Mesendoderm (in vitro differentiated cells): Measurements from ENCODE around the gene CDH10.

Experiments used
- DNase-seq: peaks from one replicate; pipeline ENCODE4 v3.0.0; 2013
- H2AK5ac ChIP-seq: 2 replicates; pipeline ENCODE4 v1.6.1; 2013; ENCODE audit warnings: low read length, inconsistent platforms
- H2BK120ac ChIP-seq: 2 replicates; pipeline ENCODE4 v1.6.1; 2013; ENCODE audit warnings: low read depth, mild to moderate bottlenecking, low read length, moderate library complexity, mixed read lengths
- H2BK15ac ChIP-seq: replicated peaks from 2 replicates; pipeline ENCODE4 v1.6.1; 2013; ENCODE audit warnings: low read depth, mild to moderate bottlenecking, moderate library complexity
- H2BK5ac ChIP-seq: 2 replicates; pipeline ENCODE4 v1.6.1; 2013; ENCODE audit warnings: low read length, inconsistent platforms
- H3K18ac ChIP-seq: 2 replicates; pipeline ENCODE4 v1.6.1; 2013; ENCODE audit warnings: mild to moderate bottlenecking, low read length, mixed read lengths
- H3K23ac ChIP-seq: one replicate; pipeline ENCODE4 v1.6.1; 2013; ENCODE audit warnings: low read length
- H3K27ac ChIP-seq: 2 replicates; pipeline ENCODE4 v1.5.1; 2013; ENCODE audit warnings: low read depth, mild to moderate bottlenecking, inconsistent platforms, low read length, moderate library complexity
- H3K27me3 ChIP-seq: 2 replicates; pipeline ENCODE4 v1.6.1; 2013; ENCODE audit warnings: low read length, control low read depth, mild to moderate bottlenecking, inconsistent platforms; ENCODE audit not compliant: insufficient read depth, poor library complexity
- H3K36me3 ChIP-seq: 2 replicates; pipeline ENCODE4 v1.6.1; 2013; ENCODE audit warnings: low read length, inconsistent platforms; ENCODE audit not compliant: control insufficient read depth, insufficient read depth
- H3K4ac ChIP-seq: one replicate; pipeline ENCODE4 v1.6.1; 2013; ENCODE audit warnings: low read depth, mild to moderate bottlenecking, low read length, moderate library complexity
- H3K4me1 ChIP-seq: 2 replicates; pipeline ENCODE4 v1.6.1; 2013; ENCODE audit warnings: low read depth, low read length, inconsistent platforms; ENCODE audit not compliant: control insufficient read depth
- H3K4me2 ChIP-seq: 2 replicates; pipeline ENCODE4 v1.6.1; 2013; ENCODE audit warnings: low read length
- H3K4me3 ChIP-seq: 2 replicates; pipeline ENCODE4 v1.5.1; 2013; ENCODE audit warnings: mild to moderate bottlenecking, low read length
- H3K56ac ChIP-seq: one replicate; pipeline ENCODE4 v1.6.1; 2013; ENCODE audit warnings: low read length
- H3K79me1 ChIP-seq: 2 replicates; pipeline ENCODE4 v1.6.1; 2013; ENCODE audit warnings: low read length, inconsistent platforms
- H3K79me2 ChIP-seq: 2 replicates; pipeline ENCODE4 v1.6.1; 2013; ENCODE audit warnings: mild to moderate bottlenecking, low read length; ENCODE audit not compliant: control insufficient read depth, insufficient read depth
- H3K9ac ChIP-seq: 2 replicates; pipeline ENCODE4 v1.6.1; 2013; ENCODE audit warnings: low read length, inconsistent platforms
- H4K5ac ChIP-seq: one replicate; pipeline ENCODE4 v1.6.1; 2013; ENCODE audit warnings: low read length
- H4K8ac ChIP-seq: one replicate; pipeline ENCODE4 v1.6.1; 2013; ENCODE audit warnings: low read depth, mild to moderate bottlenecking, control low read depth, low read length, moderate library complexity
- WGBS: extraction: QIAGEN DNeasy Blood & Tissue Kit; methylation state at CpG from one replicate; pipeline ENCODE4 v1.1.7; 2013; ENCODE audit warnings: low lambda C conversion rate, missing lambda C conversion rate; ENCODE audit not compliant: insufficient coverage; ENCODE audit errors: extremely low coverage; 5-methylcytosine and 5-hydroxymethylcytosine counted together

CDH10 gene

GRCh38 chr5:24646915-24647314 is 2.1 kb upstream of the CDH10 start:
- Histone ChIP-seq H3K4me3 (no peak overlapping the region), H3K27ac (no peak overlapping the region), H2BK15ac (no peak overlapping the region), H3K23ac (no peak overlapping the region), H3K36me3 (no peaks in the 10 kb centered on the region), H3K79me2 (no peaks in the 10 kb centered on the region), H3K27me3 (no peaks in the 10 kb centered on the region), H2BK5ac (no peak overlapping the region), H4K5ac (no peak overlapping the region), H2BK120ac (no peak overlapping the region), H3K4me2 (no peak overlapping the region), H2AK5ac (no peak overlapping the region), H3K4ac (no peak overlapping the region), H3K79me1 (no peaks in the 10 kb centered on the region), H3K18ac (no peak overlapping the region), H3K4me1 (no peaks in the 10 kb centered on the region), H3K56ac (no peak overlapping the region), H3K9ac (no peak overlapping the region), H4K8ac (no peak overlapping the region)
- DNase-seq: no peak
- WGBS: no CpG with 5 or more reads among the region's 1 CpG

- Histone ChIP-seq H3K79me1 (no peaks in the 10 kb centered on the region), H3K4ac (no peak overlapping the region), H2BK15ac (no peak overlapping the region), H3K4me2 (no peak overlapping the region), H2BK120ac (no peak overlapping the region), H3K79me2 (no peaks in the 10 kb centered on the region), H3K4me1 (no peaks in the 10 kb centered on the region), H3K27ac (no peak overlapping the region), H3K27me3 (no peaks in the 10 kb centered on the region), H3K36me3 (no peaks in the 10 kb centered on the region), H3K4me3 (no peak overlapping the region), H4K5ac (no peak overlapping the region), H3K9ac (no peak overlapping the region), H2AK5ac (no peak overlapping the region), H2BK5ac (no peak overlapping the region), H3K18ac (no peak overlapping the region), H3K56ac (no peak overlapping the region), H3K23ac (no peak overlapping the region), H4K8ac (no peak overlapping the region)
- 100% methylated on average over 1 of the region's 5 CpGs for WGBS
- DNase-seq: no peak
Measured at GRCh38 chr5:24645483-24645882, 705 bp upstream of the CDH10 start.

DNA sequence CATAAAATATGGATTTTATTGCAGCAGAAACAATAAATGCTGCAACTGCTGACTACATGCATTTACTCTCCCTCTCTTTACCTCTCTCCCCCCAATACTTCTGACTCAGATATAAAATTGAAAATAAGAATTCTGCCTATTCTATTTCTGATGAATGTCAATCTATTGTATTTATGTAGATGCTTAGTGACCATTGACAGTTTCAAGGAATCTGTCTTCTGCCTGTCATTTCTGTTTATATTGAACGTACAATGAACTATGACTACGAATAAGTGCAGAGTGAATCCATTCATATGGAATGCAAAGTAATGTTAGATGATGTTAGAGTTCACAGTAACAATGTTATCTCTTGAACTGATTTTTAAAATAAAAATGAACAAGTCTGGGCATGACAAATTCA is 898 bp downstream of the CDH10 start:
- whole genome bisulfite sequencing: no CpG with 5 or more reads among the region's 2 CpGs
- H3K27ac ChIP-seq: no peak overlapping the region
- H2AK5ac ChIP-seq: no peak overlapping the region
- H3K56ac ChIP-seq: no peak overlapping the region
- no peak overlapping the region for H4K5ac ChIP-seq
- no peak overlapping the region for H3K9ac ChIP-seq
- H3K4me3 ChIP-seq: no peak overlapping the region
- no peaks in the 10 kb centered on the region for H3K4me1 ChIP-seq
- H3K79me1 ChIP-seq: no peaks in the 10 kb centered on the region
- H3K79me2 ChIP-seq: no peaks in the 10 kb centered on the region
- H3K36me3 ChIP-seq: no peaks in the 10 kb centered on the region
- no peak for DNase-seq
- H3K27me3 ChIP-seq: no peaks in the 10 kb centered on the region
- H2BK5ac ChIP-seq: no peak overlapping the region
- H3K18ac ChIP-seq: no peak overlapping the region
- H3K4ac ChIP-seq: no peak overlapping the region
- no peak overlapping the region for H4K8ac ChIP-seq
- H3K23ac ChIP-seq: no peak overlapping the region
- H3K4me2 ChIP-seq: no peak overlapping the region
- peak overlapping the region; percentile 19 for H2BK15ac ChIP-seq
- no peak overlapping the region for H2BK120ac ChIP-seq

GRCh38 chr5:24643156-24643555 is 1.6 kb downstream of the CDH10 start:
- H3K56ac ChIP-seq: no peak overlapping the region

GRCh38 chr5:24642022-24642421 is 2.8 kb downstream of the CDH10 start:
- Histone ChIP-seq H3K4me2 (no peak overlapping the region), H2BK120ac (no peak overlapping the region), H3K27me3 (no peaks in the 10 kb centered on the region), H3K79me1 (no peaks in the 10 kb centered on the region), H3K56ac (no peak overlapping the region), H3K9ac (no peak overlapping the region), H3K36me3 (no peaks in the 10 kb centered on the region), H3K18ac (no peak overlapping the region), H2BK5ac (no peak overlapping the region), H3K4ac (no peak overlapping the region), H3K4me3 (no peak overlapping the region), H3K79me2 (no peaks in the 10 kb centered on the region), H3K23ac (no peak overlapping the region), H4K8ac (no peak overlapping the region), H4K5ac (no peak overlapping the region), H3K4me1 (no peaks in the 10 kb centered on the region), H3K27ac (no peak overlapping the region), H2BK15ac (no peak overlapping the region), H2AK5ac (no peak overlapping the region)
- peak; percentile 46 for DNase-seq
- WGBS: no CpG with 5 or more reads among the region's 1 CpG

More at GRCh38 chr5:24643156-24643555, 1.6 kb downstream of the CDH10 start:
- no peak overlapping the region for H3K4ac ChIP-seq
- no peaks in the 10 kb centered on the region for H3K27me3 ChIP-seq
- H3K18ac ChIP-seq: no peak overlapping the region
- H2BK120ac ChIP-seq: no peak overlapping the region
- DNase-seq: no peak
- no peak overlapping the region for H3K9ac ChIP-seq
- no peaks in the 10 kb centered on the region for H3K79me1 ChIP-seq
- H4K5ac ChIP-seq: no peak overlapping the region
- no peak overlapping the region for H4K8ac ChIP-seq
- no peak overlapping the region for H3K27ac ChIP-seq
- no peaks in the 10 kb centered on the region for H3K79me2 ChIP-seq
- no peak overlapping the region for H2BK15ac ChIP-seq
- H3K4me2 ChIP-seq: no peak overlapping the region
- H2BK5ac ChIP-seq: no peak overlapping the region
- H3K36me3 ChIP-seq: no peaks in the 10 kb centered on the region
- no peak overlapping the region for H3K4me3 ChIP-seq
- H2AK5ac ChIP-seq: no peak overlapping the region
- H3K4me1 ChIP-seq: no peaks in the 10 kb centered on the region
- no CpG with 5 or more reads among the region's 5 CpGs for WGBS
- H3K23ac ChIP-seq: no peak overlapping the region

- no peak overlapping the region for H3K4ac ChIP-seq
- no peak overlapping the region for H4K8ac ChIP-seq
- H3K23ac ChIP-seq: no peak overlapping the region
- no CpG with 5 or more reads among the region's 5 CpGs for WGBS
- H3K36me3 ChIP-seq: no peaks in the 10 kb centered on the region
- H3K18ac ChIP-seq: no peak overlapping the region
- H3K4me3 ChIP-seq: no peak overlapping the region
- H3K4me2 ChIP-seq: no peak overlapping the region
- DNase-seq: no peak
- H3K56ac ChIP-seq: no peak overlapping the region
- no peak overlapping the region for H2BK120ac ChIP-seq
- H3K27me3 ChIP-seq: no peaks in the 10 kb centered on the region
- no peaks in the 10 kb centered on the region for H3K4me1 ChIP-seq
- no peak overlapping the region for H3K9ac ChIP-seq
- H3K79me2 ChIP-seq: no peaks in the 10 kb centered on the region
- no peak overlapping the region for H3K27ac ChIP-seq
- H2BK15ac ChIP-seq: no peak overlapping the region
- H4K5ac ChIP-seq: no peak overlapping the region
- no peak overlapping the region for H2BK5ac ChIP-seq
- no peak overlapping the region for H2AK5ac ChIP-seq
- no peaks in the 10 kb centered on the region for H3K79me1 ChIP-seq
Measured at GRCh38 chr5:24635209-24635608, 9.6 kb downstream of the CDH10 start.
